ENCODE data around the gene RHOH. TPM values are rescaled to one million over a fixed set of nuclear protein-coding genes. Genes with fewer than 3 reads are reported as not detected.
A peak's percentile ranks its signal among the peaks of the same experiment; 100 is the strongest.

Gene RHOH
- total and polyA plus RNA-seq, 9 of the 15 experiments (the other 6 are each of a cell fraction or from before 2014, with no cell fraction given) = 14.3 to 37.7 (median 23.2) TPM

- H3K27ac ChIP-seq (ENCODE audit: extremely low read depth, low read depth, low read length) = no peak overlapping the region
- no peak overlapping the region for H3K4me2 ChIP-seq (ENCODE audit: insufficient read depth, low read length)
- ChIA-PET CTCF (ENCODE audit: low intra/inter-chr PET ratio) (no interaction called here), POLR2A (no interaction called here)
- no TSS peak for BruUV-seq (replicated peaks)
- no peak overlapping the region for H2AFZ ChIP-seq (ENCODE audit: low read depth, low read length)
- no peaks in the 10 kb centered on the region for H3K36me3 ChIP-seq (ENCODE audit: control insufficient read depth, insufficient read depth, low read length)
- in situ Hi-C loops (cut with MboI) = no loop called here
- no peaks in the 10 kb centered on the region for H3K27me3 ChIP-seq (ENCODE audit: control insufficient read depth in 2 of 2, insufficient read depth in 2 of 2, low read length in 2 of 2)
- H3K9ac ChIP-seq (ENCODE audit: insufficient read depth in 1 of 2, low read depth in 2 of 2, low read length in 2 of 2) = no peak overlapping the region
- H3K4me3 ChIP-seq = no peak overlapping the region
- H3K9me3 ChIP-seq (replicated peaks; ENCODE audit: control insufficient read depth, insufficient read depth, low read depth, low read length) = no peaks in the 10 kb centered on the region; the same call in 1 of the 2 replicates
- no peaks in the 10 kb centered on the region for H3K9me1 ChIP-seq (ENCODE audit: control insufficient read depth, insufficient read depth, low read length)
- FAIRE-seq (no peak), DNase-seq (ENCODE audit: extremely low read depth in 1 of 4, low spot score in 3 of 4) (no peak), ATAC-seq (no peak)
- peaks cover 3 to 8% of the 10 kb centered on the region in 2 experiments; a peak in 1 of 5 replicates for H3K4me1 ChIP-seq (replicated peaks in 1 of 2; ENCODE audit: control insufficient read depth in 2 of 2, insufficient read depth in 2 of 2, low read length in 2 of 2)
- H4K20me1 ChIP-seq (replicated peaks; ENCODE audit: control insufficient read depth, insufficient read depth, low read length) = no peaks in the 10 kb centered on the region
- H3K79me2 ChIP-seq (ENCODE audit: control insufficient read depth, insufficient read depth, low read length) = no peaks in the 10 kb centered on the region
- intact Hi-C loops (cut with micrococcal nuclease) = no loop called here
- TF ChIP-seq FOS (IDR thresholded peaks at IDR 0.05; ENCODE audit: extremely low read depth, insufficient read length) = no peak
- TF ChIP-seq PATZ1 (CRISPR knock-in tag; IDR thresholded peaks at IDR 0.05; ENCODE audit: borderline replicate concordance) = no peak
- no peak for TF ChIP-seq HMBOX1 (IDR thresholded peaks at IDR 0.05)
- TF ChIP-seq ZNF124 (CRISPR knock-in tag; IDR thresholded peaks at IDR 0.05) = no peak
- no peak for TF ChIP-seq NR1H2 (CRISPR knock-in tag; IDR thresholded peaks at IDR 0.05)
- no peak for TF ChIP-seq ZNF584 (CRISPR knock-in tag; IDR thresholded peaks at IDR 0.05; ENCODE audit: low read depth)
- no peak for TF ChIP-seq ETS2 (tag; IDR thresholded peaks at IDR 0.05; ENCODE audit: borderline replicate concordance, poor library complexity, severe bottlenecking)
- no peak for TF ChIP-seq SNAPC5 (CRISPR knock-in tag; IDR thresholded peaks at IDR 0.05)
- no peak for TF ChIP-seq ZNF12 (CRISPR knock-in tag; IDR thresholded peaks at IDR 0.05)
- no peak for TF ChIP-seq ESRRA (IDR thresholded peaks at IDR 0.05; ENCODE audit: borderline replicate concordance, low read depth)
- peak; percentile 91 for TF ChIP-seq ZNF354B (CRISPR knock-in tag; IDR thresholded peaks at IDR 0.05)
- no peak for TF ChIP-seq JUND (IDR thresholded peaks at IDR 0.05; ENCODE audit: borderline replicate concordance, low read depth, low read length)
- no peak for TF ChIP-seq JUND (tag; IDR thresholded peaks at IDR 0.05; ENCODE audit: borderline replicate concordance, low read depth, low read length)
- no peak for TF ChIP-seq SMARCB1 (IDR thresholded peaks at IDR 0.05; ENCODE audit: insufficient read length, low read depth)
- no peak for TF ChIP-seq ZBTB9 (CRISPR knock-in tag; IDR thresholded peaks at IDR 0.05)
- no peak for TF ChIP-seq NFYB (IDR thresholded peaks at IDR 0.05; ENCODE audit: extremely low read depth, insufficient read length)
- peak; percentile 74 for TF ChIP-seq RBM25 (IDR thresholded peaks at IDR 0.05; ENCODE audit: low read depth, low read length, severe bottlenecking)
- no peak for TF ChIP-seq ZNF586 (CRISPR knock-in tag; conservative IDR thresholded peaks at IDR 0.05)
Measured at GRCh38 chr4:40168070-40168469, 28.8 kb upstream of the RHOH start.

Data from K562 (cell line).